NCI-H128 (cell line): Measurements from ENCODE around the gene WWTR1.

ENCODE experiments used
- DNase-seq: peaks from one replicate; lab custom pipeline; 2025; ENCODE audit not compliant: unreplicated experiment; lab: John Stamatoyannopoulos, UW

The WWTR1 gene

DNA sequence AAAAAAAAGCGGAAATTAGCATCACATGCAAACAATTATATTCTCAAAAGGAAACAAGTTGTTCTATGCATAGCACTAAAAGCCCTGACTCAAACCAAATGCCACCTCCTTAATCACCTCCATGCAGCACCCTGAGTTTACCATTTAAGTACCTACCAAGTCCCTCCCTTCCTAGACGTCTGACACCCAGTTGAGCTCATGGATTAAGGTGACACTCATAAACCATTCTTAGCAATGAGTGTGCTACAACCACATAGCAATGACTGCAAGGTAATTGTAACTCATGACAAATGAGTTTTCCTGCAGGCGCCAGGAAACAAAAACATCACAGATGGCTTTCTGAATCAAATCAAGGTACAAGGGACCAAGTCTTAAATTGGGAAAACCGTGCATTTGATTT is 32.0 kb downstream of the WWTR1 start:
- DNase-seq: no peak

DNA sequence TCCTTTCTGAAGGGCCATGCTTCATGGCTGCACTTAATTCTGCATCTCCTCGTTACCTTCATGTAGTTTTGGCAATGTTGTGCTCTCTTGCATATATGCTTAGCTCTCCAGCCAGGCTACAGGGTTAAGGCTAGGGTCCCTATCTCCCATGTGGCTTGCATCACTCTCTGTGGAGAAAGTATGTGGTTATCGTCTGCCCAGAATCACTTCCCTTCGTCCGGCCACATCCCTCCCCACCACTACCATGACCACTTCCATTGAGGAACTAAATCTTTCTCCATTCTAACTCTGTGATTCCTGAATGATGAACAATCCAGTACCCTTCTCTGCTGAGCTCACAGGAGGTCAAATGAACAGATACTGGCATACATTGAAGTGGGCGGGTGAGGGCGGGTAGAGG is 34.0 kb downstream of the WWTR1 start:
- DNase-seq: no peak

DNA sequence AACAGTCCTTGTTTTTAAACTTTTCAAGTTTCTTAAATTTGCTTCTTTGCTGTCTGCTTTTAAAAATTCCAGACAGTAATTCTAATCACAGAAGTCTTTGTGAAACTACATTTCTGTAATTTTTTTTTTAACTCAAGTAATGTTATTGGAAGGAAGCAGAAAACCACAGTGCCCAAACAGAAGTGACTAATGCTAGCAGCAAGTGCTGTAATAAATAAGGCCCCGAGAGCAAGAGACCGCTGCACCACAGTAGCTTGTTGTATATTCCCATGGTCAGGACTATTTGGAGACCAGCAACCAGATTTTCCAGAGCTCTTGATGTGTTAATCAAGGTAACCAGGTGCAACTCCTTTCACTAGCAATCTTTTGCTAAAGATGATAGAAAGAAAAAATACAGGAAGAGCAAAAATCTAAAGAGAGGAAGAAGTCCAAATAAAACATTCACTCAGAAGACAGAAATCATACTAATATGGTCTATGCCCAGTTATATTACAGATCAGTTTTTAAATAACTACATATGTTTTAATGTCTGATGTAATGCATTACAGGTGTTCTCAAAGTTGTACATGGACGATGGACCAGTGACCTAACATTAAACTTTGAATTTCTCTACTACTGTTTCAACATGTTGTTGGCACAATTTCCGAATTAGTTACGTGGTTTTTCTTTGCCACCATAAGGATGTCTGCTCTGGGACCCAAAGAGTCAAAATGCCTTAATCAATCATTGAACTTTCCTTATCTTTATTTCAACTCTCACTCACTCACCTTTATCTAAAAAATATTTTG is 36.4 kb downstream of the WWTR1 start:
- DNase-seq: no peak

DNA sequence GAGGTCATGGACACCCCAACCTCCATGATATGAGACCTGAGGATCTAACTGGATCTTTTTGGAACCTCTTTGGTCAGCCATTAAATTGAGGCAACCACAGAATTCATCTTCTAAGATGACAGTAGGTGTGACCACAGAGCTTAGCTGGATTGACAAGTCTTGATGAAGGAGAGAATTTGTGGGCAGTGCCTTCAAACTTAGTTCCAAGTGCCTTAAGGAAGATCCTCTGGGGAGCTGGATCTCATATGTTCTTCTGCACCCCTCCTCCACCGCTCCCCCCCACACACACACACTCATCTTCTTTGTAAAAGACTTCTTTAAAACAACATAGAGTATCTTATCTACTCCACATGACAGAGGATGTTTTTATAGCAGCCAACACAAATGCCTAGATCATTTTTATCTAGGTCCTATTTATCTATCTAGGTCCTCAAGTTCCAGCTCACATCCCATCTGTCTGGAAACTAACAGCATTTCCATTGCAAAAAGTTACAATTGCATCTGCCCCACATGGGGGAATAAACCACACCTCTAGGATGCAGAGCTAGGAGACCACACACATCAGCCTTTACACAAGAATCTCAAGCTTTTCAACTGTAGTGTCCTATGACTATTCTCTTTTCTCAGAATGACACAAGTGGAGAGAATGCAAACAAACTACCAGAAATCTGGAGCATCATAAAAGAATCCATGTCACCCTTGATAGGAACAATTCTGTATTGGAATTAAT is 37.4 kb downstream of the WWTR1 start:
- DNase-seq: no peak

DNA sequence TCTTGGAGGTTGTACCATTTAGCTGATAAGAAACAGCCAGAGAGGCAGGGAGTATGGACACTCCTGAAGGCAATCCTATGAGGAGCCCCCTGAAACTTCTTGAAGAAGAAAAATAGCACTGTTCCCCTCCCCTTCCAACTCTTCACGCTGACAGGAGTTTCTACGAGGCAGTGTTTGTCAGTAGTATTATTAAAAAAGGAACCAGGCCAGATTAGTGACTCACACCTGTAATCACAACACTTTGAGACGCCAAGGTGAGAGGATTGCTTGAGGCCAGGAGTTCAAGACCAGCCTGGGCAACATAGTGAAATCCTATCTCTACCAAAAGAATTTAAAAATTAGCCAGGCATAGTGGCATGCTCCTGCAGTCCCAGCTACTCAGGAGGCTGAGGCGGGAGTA is 38.7 kb downstream of the WWTR1 start:
- no peak for DNase-seq

DNA sequence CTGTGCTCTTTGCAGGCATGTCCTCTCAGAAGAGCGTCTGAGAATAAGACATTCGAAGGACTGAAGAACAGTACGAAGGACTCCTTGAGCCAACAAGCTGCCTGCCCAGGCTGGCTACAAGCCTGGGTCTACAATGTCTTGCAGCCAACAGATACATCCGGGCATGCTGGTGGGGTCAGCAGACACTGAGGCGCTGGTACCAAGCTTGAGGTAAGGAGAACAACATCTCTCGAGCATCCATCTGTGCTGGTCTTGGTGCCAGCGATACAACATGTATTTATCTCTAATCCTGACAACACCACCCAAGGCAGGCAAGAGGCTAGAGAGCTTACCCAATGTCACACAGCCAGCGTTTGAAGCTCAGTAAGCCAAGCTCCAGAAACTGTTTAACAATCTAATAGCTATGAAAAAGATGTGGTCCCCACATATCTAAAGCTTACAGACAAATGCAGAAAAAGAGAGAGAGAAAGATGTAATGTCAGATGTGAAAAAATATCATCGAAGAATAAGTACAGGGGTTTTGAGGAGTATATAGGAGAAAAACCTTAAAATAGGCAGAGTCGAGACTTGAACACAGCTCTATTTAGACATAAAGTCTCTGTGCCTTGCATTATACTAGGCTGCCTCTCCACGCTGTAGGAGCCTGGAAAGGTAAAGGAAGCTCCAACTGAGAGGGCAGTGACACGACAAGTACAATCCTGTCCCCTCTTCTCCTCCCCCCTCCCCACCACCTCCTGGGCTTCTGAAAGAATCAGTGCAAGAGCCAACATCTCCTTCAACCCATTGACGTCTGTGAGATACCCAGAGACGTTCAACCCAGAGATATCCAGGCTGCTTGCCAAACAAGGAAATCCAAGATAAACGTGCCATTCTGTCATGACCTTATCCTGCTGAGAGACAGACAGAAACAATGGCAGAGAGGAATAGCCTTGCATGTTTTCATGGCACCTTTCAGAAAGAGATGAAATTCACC is 39.4 kb downstream of the WWTR1 start:
- no peak for DNase-seq

DNA sequence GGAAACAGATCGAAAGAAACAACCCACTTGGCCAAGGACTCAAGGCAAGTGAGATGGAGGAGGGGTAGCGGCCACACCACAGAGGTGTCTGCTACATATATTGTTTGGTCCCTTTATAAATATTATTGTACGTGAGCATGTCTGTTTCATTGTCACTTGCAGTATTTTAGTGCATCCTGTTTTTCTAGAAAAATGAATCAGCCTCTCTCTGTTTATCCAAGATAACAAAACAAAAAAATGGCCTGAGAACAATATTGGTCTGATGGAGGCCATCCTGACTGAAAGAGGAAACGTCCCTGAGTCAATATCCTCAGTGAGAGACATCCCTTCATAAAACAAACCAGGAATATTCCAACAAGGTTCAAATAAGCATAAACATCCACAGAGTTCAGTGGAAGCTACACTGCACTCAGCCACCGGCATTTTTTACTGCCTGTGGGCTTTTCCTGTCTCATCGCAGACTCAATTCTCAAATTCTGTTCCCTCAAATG is 42.0 kb downstream of the WWTR1 start:
- no peak for DNase-seq

DNA sequence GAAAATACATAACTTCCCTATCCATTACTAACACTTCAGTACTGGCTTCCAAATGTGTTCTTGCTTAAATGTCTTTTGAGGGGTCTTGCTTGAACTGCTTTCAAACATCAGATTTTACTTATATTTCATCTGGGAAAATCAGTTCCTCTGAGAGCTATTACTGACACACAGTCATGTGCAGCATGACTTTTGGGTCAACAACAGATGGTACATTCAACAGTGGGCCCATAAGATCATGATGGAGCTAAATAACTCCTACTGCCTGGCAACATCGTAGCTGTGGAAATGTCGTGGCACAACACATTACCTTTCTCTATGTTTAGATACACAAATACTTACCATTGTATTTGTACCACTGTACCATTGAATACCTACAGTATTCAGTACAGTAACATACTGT is 43.8 kb downstream of the WWTR1 start:
- DNase-seq: no peak

DNA sequence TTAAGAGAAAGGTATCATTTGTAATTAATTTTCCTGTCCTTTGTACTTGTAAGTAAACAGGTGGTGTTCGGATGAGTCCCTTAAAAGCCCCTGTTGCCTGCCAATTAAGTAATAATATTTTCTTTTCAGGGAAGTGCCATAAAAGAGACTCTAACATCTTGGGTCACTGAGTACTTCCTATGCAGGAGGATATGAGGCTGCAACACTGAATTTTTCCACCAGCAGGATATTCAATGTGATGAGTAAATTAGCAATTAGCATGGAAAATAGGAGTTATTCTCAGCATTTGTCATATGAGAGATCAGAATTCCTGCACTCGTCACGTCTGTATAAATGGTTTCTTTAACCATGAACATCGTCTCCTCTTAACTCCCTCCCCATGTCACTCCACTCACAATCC is 45.4 kb downstream of the WWTR1 start:
- no peak for DNase-seq

DNA sequence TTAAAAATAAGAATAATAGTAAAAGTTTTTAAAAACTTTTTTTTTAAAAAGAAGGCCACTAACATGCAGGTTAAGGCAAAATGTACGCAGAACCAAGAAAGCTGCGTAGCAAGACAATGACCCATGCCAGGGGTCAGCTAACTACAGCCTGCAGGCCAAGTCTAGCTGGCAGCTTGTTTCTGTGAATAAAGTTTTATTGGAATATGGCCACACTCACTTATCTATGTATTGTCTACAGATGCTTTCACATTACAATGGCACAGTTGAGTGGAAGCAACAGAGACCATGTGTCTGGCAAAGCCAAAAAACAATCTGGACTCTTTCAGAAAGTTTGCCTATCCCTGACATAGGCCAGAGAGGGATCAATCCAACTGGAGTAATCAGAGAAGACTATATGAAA is 46.7 kb downstream of the WWTR1 start:
- DNase-seq: no peak

DNA sequence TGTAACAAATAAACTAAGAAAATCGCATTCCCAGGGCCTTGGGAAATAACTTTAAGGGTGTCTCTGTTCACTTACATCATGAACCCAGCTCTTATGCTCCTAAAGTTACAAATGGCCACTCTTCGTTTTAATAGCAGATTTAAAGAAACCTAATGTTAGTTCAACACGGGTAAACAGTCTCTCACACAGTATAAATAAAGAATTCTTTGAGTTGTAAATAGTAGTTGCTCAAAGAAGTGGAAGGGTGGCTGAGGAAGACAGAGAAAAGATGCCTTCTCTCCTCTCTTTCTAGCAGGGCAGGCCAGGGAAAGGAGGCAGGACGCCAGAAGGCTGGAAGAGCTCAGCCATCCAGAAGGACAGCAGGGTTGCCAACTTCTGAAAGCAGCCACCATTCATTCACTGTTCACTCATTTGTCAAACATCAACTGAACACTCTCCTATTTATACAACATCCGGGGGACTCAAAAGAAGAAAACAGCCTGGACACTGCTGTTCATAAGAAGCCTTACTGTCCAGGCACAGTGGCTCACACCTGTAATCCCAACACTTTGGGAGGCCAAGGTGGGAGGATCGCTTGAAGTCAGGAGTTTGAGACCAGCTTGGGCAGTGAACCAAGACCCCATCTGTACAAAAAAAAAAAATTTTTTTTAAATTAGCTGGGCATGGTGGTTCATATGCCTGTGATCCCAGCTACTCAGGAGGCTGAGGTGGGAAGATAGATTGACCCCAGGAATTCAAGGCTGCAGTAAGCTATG is 47.3 kb downstream of the WWTR1 start:
- no peak for DNase-seq

DNA sequence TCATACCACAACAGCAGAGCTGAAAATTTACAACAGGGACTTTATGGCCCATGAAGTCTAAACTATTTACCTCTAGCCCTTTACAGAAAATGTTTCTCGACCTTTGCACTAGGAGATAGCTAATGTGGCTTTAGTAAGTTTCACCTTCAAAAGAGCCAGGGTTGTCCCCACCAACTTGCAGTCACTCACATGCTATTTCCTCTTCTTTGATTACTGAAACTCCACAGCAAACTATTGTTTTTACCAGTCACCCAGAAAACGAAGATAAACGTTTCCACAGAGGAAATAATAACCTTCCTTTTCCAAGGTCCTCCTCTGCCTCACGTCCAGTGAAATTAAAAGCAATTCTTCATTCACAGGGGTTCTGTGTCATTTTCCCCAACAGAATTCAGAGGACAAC is 48.2 kb downstream of the WWTR1 start:
- DNase-seq: no peak

DNA sequence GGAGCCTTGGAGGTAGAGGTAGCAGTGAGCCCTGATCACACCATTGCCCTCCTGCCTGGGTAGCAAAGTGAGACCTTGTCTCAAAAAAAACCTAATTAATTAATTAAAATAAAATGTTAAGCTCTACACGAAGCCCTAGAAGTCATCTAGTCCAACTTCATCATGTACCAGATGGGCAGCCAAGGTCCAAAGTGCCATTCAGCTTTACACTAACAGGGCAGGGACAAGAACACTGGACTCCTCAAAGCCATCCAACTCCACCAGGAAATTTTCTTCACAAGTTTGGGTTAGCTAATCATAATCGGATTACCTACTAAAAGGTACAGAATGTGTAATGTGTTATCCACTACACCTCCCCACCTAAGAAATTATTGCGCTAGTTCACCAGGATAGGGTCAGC is 48.8 kb downstream of the WWTR1 start:
- DNase-seq: no peak

DNA sequence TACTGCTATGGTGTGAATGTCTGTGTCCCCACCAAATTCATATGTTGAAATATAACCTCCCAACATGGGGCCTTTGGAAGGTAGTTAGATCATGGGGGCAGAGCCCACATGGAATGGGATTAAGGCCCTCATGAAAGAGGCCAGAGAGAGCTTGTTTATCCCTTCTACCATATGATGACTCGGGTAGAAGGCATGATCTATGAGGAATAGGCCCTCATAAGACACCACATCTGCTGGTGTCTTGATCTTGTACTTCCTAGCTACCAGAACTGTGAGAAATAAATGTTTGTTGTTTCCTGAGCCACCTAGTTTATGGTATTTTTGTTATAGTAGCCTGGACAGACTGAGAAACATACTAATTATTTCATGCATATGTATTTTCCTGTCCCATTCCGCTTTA is 51.9 kb downstream of the WWTR1 start:
- no peak for DNase-seq

DNA sequence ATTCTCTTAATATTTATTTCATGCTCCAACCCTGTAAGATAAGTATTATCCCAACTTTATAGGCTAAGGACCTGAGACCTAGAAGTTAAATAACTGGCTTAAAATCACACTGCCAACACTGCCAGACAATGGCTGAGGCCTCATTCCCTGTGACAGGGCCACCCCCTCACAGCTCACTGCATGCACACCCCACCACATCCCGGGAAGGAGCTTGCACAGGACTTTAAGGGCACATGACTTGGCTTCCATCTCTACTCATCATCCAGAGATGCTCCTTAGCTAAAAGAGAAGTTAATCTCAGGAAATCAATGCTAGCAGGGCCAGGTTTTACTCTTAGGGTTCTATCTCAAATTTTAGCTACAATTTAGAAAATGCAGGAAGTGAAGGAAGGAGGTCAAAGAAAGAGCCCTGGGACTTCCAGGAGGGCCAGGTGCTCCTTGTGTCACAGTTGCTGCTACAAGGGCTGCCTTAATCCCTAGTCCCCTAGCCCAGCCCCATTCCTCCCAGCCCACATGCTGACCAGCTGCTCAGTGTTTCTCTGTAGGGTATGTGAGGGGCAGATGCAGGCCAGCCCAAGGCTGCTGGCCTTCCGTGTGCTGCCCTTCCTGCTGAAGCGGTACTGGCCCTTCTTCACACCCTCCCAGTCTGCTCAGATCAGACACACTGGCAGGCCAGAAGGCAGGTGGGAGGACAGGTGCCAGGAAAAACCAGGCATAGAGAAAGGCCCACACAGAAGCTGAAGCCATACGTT is 53.5 kb downstream of the WWTR1 start:
- no peak for DNase-seq

DNA sequence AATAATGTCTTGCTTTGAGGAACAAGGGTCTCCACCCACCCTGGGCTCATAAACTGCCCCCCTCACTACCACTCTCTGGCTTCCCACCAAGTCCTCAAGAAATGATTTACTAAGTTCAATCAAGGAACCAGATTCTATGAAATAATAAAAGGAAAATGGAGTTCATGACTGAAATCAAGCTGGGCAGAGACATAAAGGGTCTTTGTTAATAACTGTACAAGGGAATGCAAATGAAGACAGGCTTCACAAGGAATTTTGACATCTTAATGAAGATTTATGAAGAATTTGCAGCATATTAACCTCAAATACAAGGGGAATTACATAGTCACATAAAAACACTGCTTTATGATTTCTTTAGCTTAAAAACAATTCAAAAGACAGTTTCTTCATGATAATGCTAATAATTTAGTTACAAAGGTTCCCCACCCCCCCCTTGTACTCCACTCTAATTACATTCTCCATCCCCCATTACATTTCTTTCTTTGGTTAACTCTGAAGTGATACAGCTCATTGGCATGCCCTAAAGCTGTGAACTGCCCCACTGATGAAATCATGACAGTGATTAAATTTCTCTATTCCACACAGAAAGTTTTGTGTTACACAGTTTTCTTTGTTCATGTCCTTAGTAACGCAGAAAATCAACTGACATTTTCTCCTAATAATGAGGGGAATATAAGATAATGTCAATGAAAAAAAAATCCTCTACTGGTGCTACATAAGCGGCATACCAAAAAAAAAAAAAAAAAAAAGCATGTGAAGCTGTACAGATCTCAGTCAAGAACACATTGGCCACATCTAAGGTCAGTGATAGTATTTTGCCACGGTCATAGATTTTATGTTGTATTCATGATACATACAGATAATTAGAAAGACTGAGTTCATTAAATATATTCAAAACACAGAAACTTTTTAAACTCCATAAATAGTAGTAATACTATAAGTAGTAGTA is 54.4 kb downstream of the WWTR1 start:
- no peak for DNase-seq

DNA sequence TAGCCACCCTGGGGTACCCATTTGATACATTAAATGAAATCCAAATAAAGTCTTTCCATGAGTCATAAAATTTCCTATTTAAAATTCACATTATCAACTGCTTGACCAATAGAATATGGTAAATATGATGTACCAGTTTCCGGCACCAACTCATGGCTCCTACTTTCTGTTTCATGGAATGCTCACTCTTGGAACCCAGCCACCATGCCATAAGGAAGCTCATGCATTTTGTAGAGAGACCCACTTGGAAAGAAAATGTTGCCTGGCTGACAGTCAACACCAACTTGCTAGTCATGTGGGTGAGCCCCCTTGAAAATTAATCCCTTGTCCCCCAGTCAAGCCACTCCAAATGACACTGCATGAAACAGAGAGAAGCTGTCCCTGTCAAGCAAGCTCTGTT is 57.2 kb downstream of the WWTR1 start:
- DNase-seq: no peak

DNA sequence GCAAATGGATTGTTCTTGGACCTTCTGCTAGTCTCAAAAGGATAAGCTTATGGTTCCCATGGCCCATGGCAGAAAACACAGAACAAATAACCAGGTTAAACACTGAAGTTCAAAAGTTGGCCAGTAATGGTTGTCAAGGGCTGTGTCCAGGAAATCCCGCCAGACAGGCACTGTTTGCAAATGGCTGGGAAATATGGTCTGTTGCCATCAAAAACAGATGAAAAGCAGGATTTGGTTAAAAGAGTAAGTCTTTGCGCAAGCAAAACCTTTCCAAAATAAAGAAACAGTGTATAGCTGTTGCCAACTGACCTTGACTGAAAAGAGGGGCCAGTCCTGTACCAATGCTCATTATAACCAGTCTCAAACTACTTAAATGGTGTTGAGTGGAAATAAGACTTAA is 58.6 kb downstream of the WWTR1 start:
- no peak for DNase-seq
